ENCODE measurements around the gene FXYD2. TPM values are rescaled to one million over a fixed set of nuclear protein-coding genes. Genes with fewer than 3 reads are reported as not detected.

FXYD2 gene
- 7.4 TPM for polyA plus RNA-seq (2012; ENCODE audit: missing spikeins)

GRCh38 chr11:117824571-117825537 lies at the start of gene FXYD2:
TSS of gene FXYD2 (minus strand) at chr11:117824744. CDS start at chr11:117824678, 66 bp downstream.
- DNase-seq (ENCODE audit: insufficient read length), result no peak
- FAIRE-seq, result peak; percentile 79
- TF ChIP-seq POLR2A (IDR thresholded peaks at IDR 0.05; ENCODE audit: low read depth, low read length) (no peak), TAF1 (IDR thresholded peaks at IDR 0.05; ENCODE audit: borderline replicate concordance, low read depth, low read length) (no peak), POLR2AphosphoS5 (IDR thresholded peaks at IDR 0.05; ENCODE audit: low read depth, low read length) (no peak)

- FAIRE-seq (no peak), DNase-seq (ENCODE audit: insufficient read length) (no peak)
- TF ChIP-seq POLR2A (IDR thresholded peaks at IDR 0.05; ENCODE audit: low read depth, low read length) (no peak), POLR2AphosphoS5 (IDR thresholded peaks at IDR 0.05; ENCODE audit: low read depth, low read length) (no peak), TAF1 (IDR thresholded peaks at IDR 0.05; ENCODE audit: borderline replicate concordance, low read depth, low read length) (no peak)
Observed at GRCh38 chr11:117873828-117874125, 49.2 kb upstream of the FXYD2 start.

GRCh38 chr11:117872975-117873827 lies 48.7 kb upstream of the FXYD2 start:
- DNase-seq (ENCODE audit: insufficient read length) (no peak), FAIRE-seq (no peak)
- TF ChIP-seq POLR2AphosphoS5 (IDR thresholded peaks at IDR 0.05; ENCODE audit: low read depth, low read length) (no peak), TAF1 (IDR thresholded peaks at IDR 0.05; ENCODE audit: borderline replicate concordance, low read depth, low read length) (no peak), POLR2A (IDR thresholded peaks at IDR 0.05; ENCODE audit: low read depth, low read length) (no peak)

GRCh38 chr11:117872420-117872961 lies 47.9 kb upstream of the FXYD2 start:
- no peak for TF ChIP-seq POLR2A (IDR thresholded peaks at IDR 0.05; ENCODE audit: low read depth, low read length)
- TF ChIP-seq POLR2AphosphoS5 (IDR thresholded peaks at IDR 0.05; ENCODE audit: low read depth, low read length), result no peak
- TF ChIP-seq TAF1 (IDR thresholded peaks at IDR 0.05; ENCODE audit: borderline replicate concordance, low read depth, low read length), result no peak
- FAIRE-seq, result no peak
- DNase-seq (ENCODE audit: insufficient read length), result no peak

GRCh38 chr11:117871784-117872183 lies 47.2 kb upstream of the FXYD2 start:
- FAIRE-seq, result no peak
- DNase-seq (ENCODE audit: insufficient read length), result no peak
- TF ChIP-seq TAF1 (IDR thresholded peaks at IDR 0.05; ENCODE audit: borderline replicate concordance, low read depth, low read length), result no peak

GRCh38 chr11:117871160-117871559 lies 46.6 kb upstream of the FXYD2 start:
- FAIRE-seq, result no peak
- DNase-seq (ENCODE audit: insufficient read length), result no peak
- TF ChIP-seq POLR2AphosphoS5 (IDR thresholded peaks at IDR 0.05; ENCODE audit: low read depth, low read length) (no peak), TAF1 (IDR thresholded peaks at IDR 0.05; ENCODE audit: borderline replicate concordance, low read depth, low read length) (no peak), POLR2A (IDR thresholded peaks at IDR 0.05; ENCODE audit: low read depth, low read length) (no peak)

GRCh38 chr11:117870103-117870952 lies 45.8 kb upstream of the FXYD2 start:
- TF ChIP-seq TAF1 (IDR thresholded peaks at IDR 0.05; ENCODE audit: borderline replicate concordance, low read depth, low read length) (no peak), POLR2A (IDR thresholded peaks at IDR 0.05; ENCODE audit: low read depth, low read length) (no peak), POLR2AphosphoS5 (IDR thresholded peaks at IDR 0.05; ENCODE audit: low read depth, low read length) (no peak)
- FAIRE-seq (no peak), DNase-seq (ENCODE audit: insufficient read length) (no peak)

- FAIRE-seq, result no peak
Observed at GRCh38 chr11:117869604-117870003, 45.1 kb upstream of the FXYD2 start.

GRCh38 chr11:117868815-117869561 lies 44.4 kb upstream of the FXYD2 start:
- no peak for TF ChIP-seq POLR2AphosphoS5 (IDR thresholded peaks at IDR 0.05; ENCODE audit: low read depth, low read length)
- TF ChIP-seq TAF1 (IDR thresholded peaks at IDR 0.05; ENCODE audit: borderline replicate concordance, low read depth, low read length), result no peak
- no peak for TF ChIP-seq POLR2A (IDR thresholded peaks at IDR 0.05; ENCODE audit: low read depth, low read length)
- DNase-seq (ENCODE audit: insufficient read length) (no peak), FAIRE-seq (no peak)

More at GRCh38 chr11:117869604-117870003, 45.1 kb upstream of the FXYD2 start:
- DNase-seq (ENCODE audit: insufficient read length), result no peak
- no peak for TF ChIP-seq TAF1 (IDR thresholded peaks at IDR 0.05; ENCODE audit: borderline replicate concordance, low read depth, low read length)
- no peak for TF ChIP-seq POLR2A (IDR thresholded peaks at IDR 0.05; ENCODE audit: low read depth, low read length)

GRCh38 chr11:117868088-117868487 lies 43.5 kb upstream of the FXYD2 start:
- TF ChIP-seq POLR2AphosphoS5 (IDR thresholded peaks at IDR 0.05; ENCODE audit: low read depth, low read length) (no peak), TAF1 (IDR thresholded peaks at IDR 0.05; ENCODE audit: borderline replicate concordance, low read depth, low read length) (no peak), POLR2A (IDR thresholded peaks at IDR 0.05; ENCODE audit: low read depth, low read length) (no peak)
- no peak for DNase-seq (ENCODE audit: insufficient read length)
- FAIRE-seq, result no peak
